Activated naive CD4-positive, alpha-beta T cell treated with anti-CD3 and anti-CD28 coated beads, Interleukin-2, amount 50 U/mL, for 24 hours (primary cell): ENCODE results near the gene TTC28.
"Not testable (repeated sequence)": the region's sequence is repeated elsewhere in the genome, so short reads cannot be mapped to it uniquely, and the experiment has no call there.

ENCODE experiments used
- H3K27ac Mint-ChIP-seq: one replicate; pipeline ENCODE4 v1.8.0; 2021; ENCODE audit warnings: mild to moderate bottlenecking, mixed read lengths
- H3K27me3 Mint-ChIP-seq: one replicate; pipeline ENCODE4 v1.8.0; 2021; ENCODE audit warnings: mixed read lengths
- H3K36me3 Mint-ChIP-seq: one replicate; pipeline ENCODE4 v1.8.0; 2021; ENCODE audit warnings: mixed read lengths
- H3K4me1 Mint-ChIP-seq: one replicate; pipeline ENCODE4 v1.8.0; 2021; ENCODE audit warnings: mixed read lengths
- H3K4me3 Mint-ChIP-seq: one replicate; pipeline ENCODE4 v1.8.0; 2021; ENCODE audit warnings: mild to moderate bottlenecking, mixed read lengths
- H3K9me3 Mint-ChIP-seq: one replicate; pipeline ENCODE4 v1.8.0; 2021; ENCODE audit warnings: mixed read lengths

TTC28 gene

GRCh38 chr22:28214750-28215149 lies 464.9 kb downstream of the TTC28 start:
- not testable (repeated sequence) for H3K36me3 Mint-ChIP-seq, H3K27me3 Mint-ChIP-seq, H3K27ac Mint-ChIP-seq, H3K9me3 Mint-ChIP-seq, H3K4me3 Mint-ChIP-seq, H3K4me1 Mint-ChIP-seq

- not testable (repeated sequence) for H3K4me1 Mint-ChIP-seq, H3K27me3 Mint-ChIP-seq, H3K9me3 Mint-ChIP-seq, H3K36me3 Mint-ChIP-seq, H3K27ac Mint-ChIP-seq, H3K4me3 Mint-ChIP-seq
Observed at GRCh38 chr22:28209457-28209856, 470.2 kb downstream of the TTC28 start.

- Mint-ChIP-seq H3K9me3 (peaks cover 5% of the 10 kb centered on the region), H3K4me3 (no peak overlapping the region), H3K4me1 (no peaks in the 10 kb centered on the region), H3K36me3 (peaks cover 2% of the 10 kb centered on the region), H3K27ac (no peak overlapping the region), H3K27me3 (peaks cover 2% of the 10 kb centered on the region)
Observed at GRCh38 chr22:28208787-28209186, 470.9 kb downstream of the TTC28 start.

DNA sequence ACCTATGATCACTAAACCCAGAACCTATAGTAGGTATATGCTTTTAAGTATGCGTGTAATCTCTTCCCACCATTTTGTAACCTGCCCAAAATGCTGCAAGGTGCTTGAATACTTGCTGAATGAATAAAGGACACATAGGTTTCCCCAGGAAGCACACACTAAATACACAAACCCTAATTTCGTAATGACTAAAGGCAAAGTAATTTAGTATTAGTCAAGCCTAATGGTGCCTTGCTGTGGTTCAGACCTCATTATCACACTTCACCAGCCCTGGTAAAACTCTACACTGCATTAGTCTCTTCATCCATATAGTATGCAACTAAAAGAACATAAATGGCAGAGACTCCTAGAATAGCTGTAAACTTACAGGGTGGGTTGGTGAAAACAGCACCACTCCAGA lies 471.6 kb downstream of the TTC28 start:
- no peak overlapping the region for H3K4me3 Mint-ChIP-seq
- peaks cover 5% of the 10 kb centered on the region for H3K9me3 Mint-ChIP-seq
- H3K27me3 Mint-ChIP-seq, result peaks cover 2% of the 10 kb centered on the region
- H3K4me1 Mint-ChIP-seq, result no peaks in the 10 kb centered on the region
- no peak overlapping the region for H3K27ac Mint-ChIP-seq
- H3K36me3 Mint-ChIP-seq, result peaks cover 2% of the 10 kb centered on the region

DNA sequence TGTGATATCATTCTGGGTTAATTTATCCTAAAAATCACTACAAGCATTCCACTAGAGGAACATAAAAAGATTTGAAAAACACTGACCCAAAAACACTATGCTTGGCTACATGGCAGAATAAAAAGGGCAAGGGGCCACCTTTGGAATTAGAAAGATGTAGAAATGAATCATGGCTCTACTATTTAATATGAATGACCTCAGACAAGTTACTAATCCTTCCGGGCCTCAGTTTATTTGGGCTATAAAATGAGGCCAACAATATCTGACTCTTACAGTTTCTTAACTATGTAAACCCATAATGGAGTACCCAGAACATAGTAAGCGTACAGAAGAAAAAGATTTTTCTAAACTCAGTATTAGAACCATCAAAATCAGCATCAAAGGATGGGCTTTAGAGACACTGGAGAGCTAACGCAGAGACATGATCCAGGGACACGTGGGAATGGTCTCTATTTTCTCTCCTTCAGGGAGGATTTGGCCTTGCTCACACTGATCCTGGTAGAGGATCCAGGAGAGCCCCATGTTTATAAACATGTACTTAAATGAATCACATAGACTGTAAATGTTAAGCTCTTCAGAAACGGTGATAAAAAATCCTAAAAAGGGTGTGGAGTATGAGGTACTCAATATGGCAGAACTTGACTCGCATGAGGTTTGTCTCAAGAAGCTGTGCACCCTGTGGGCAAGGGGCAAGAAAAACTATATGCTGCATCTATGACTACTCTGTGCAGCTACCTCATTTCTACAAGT lies 472.2 kb downstream of the TTC28 start:
- no peak overlapping the region for H3K4me3 Mint-ChIP-seq
- no peak overlapping the region for H3K27ac Mint-ChIP-seq
- no peaks in the 10 kb centered on the region for H3K4me1 Mint-ChIP-seq
- H3K36me3 Mint-ChIP-seq, result peaks cover 2% of the 10 kb centered on the region
- peaks cover 2% of the 10 kb centered on the region for H3K27me3 Mint-ChIP-seq
- H3K9me3 Mint-ChIP-seq, result peaks cover 5% of the 10 kb centered on the region

DNA sequence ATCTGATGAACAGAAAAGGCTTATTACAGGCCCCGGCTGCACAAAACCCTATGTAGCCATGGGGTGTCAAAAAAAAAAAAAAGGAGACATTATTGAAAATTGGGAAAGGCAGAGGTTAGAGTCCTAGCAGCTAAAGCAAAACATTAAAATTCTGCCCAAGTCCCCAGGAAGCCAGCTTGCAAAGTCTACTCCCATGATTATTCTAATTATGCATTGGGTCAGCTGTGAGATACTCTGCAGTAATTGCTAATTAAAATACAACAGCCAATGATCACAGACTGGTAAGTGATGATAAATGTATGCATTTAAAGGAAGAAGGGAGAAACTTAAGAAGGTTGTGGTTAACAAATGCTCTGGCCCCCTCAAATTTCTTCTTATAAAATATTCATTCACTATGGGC lies 473.7 kb downstream of the TTC28 start:
- no peaks in the 10 kb centered on the region for H3K4me1 Mint-ChIP-seq
- no peaks in the 10 kb centered on the region for H3K27me3 Mint-ChIP-seq
- H3K36me3 Mint-ChIP-seq, result peaks cover 2% of the 10 kb centered on the region
- no peak overlapping the region for H3K27ac Mint-ChIP-seq
- no peak overlapping the region for H3K4me3 Mint-ChIP-seq
- H3K9me3 Mint-ChIP-seq, result no peaks in the 10 kb centered on the region

GRCh38 chr22:28204382-28204781 lies 475.3 kb downstream of the TTC28 start:
- Mint-ChIP-seq H3K27ac (no peak overlapping the region), H3K36me3 (no peaks in the 10 kb centered on the region), H3K9me3 (no peaks in the 10 kb centered on the region), H3K4me3 (no peak overlapping the region), H3K4me1 (no peaks in the 10 kb centered on the region), H3K27me3 (no peaks in the 10 kb centered on the region)

- no peak overlapping the region for H3K27ac Mint-ChIP-seq
- H3K36me3 Mint-ChIP-seq, result no peaks in the 10 kb centered on the region
- H3K4me3 Mint-ChIP-seq, result no peak overlapping the region
- H3K9me3 Mint-ChIP-seq, result no peaks in the 10 kb centered on the region
- H3K4me1 Mint-ChIP-seq, result no peaks in the 10 kb centered on the region
- H3K27me3 Mint-ChIP-seq, result no peaks in the 10 kb centered on the region
Observed at GRCh38 chr22:28203286-28203685, 476.4 kb downstream of the TTC28 start.

GRCh38 chr22:28198692-28199091 lies 480.9 kb downstream of the TTC28 start:
- Mint-ChIP-seq H3K4me3 (no peak overlapping the region), H3K4me1 (no peaks in the 10 kb centered on the region), H3K36me3 (peaks cover 2% of the 10 kb centered on the region), H3K27ac (no peak overlapping the region), H3K27me3 (peaks cover 4% of the 10 kb centered on the region), H3K9me3 (no peaks in the 10 kb centered on the region)

DNA sequence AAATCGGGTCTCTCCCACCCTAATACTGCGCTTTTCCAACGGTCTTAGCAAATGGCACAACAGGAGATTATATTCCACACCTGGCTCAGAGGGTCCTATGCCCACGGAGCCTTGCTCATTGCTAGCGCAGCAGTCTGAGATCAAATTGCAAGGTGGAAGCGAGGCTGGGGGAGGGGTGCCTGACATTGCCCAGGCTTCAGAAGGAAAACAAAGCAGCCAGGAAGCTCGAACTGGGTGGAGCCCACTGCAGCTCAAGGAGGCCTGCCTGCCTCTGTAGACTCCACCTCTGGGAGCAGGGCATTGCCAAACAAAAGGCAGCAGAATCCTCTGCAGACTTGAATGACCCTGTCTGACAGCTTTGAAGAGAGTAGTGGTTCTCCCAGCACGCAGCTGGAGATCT lies 488.1 kb downstream of the TTC28 start:
- not testable (repeated sequence) for H3K27me3 Mint-ChIP-seq, H3K4me3 Mint-ChIP-seq

DNA sequence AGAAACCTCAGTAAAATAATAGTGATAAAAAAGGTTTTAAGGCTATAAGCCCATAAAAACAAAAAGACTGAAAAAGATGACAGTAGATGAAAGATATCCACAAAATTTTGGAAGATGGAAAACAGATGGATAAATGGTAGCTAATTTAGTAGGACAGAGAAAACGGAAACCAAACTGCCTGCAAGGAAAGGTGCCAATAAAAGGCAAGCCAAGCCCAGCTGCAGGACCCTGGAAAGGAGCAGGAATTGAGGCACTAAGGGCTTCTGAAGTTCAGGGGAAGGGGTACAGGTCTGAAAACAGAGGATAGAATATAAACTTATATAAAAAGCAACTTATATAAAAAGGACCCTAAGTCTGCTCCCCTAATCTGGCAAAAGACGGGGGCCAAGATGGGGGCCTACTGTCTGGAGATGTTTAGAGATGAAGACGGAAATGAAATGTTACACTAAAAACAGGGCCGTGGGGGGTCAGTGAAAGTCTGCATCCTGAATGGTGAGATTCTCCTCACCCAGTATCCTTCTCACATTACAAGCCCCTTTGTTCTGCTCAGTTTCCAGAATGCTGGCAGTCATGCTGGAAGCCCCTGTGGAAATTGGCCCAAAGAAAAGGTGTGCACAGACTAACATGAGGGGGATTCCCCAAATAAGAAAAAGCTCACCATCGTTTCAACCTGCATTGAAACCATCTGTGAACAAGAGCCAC lies 491.3 kb downstream of the TTC28 start:
- H3K27ac Mint-ChIP-seq, result peak overlapping the region; percentile 69
- H3K9me3 Mint-ChIP-seq, result no peaks in the 10 kb centered on the region
- H3K4me1 Mint-ChIP-seq, result no peaks in the 10 kb centered on the region
- no peaks in the 10 kb centered on the region for H3K36me3 Mint-ChIP-seq
- peaks cover 6% of the 10 kb centered on the region for H3K27me3 Mint-ChIP-seq
- H3K4me3 Mint-ChIP-seq, result no peak overlapping the region

More for the DNA sequence above, 488.1 kb downstream of the TTC28 start:
- H3K36me3 Mint-ChIP-seq, H3K27ac Mint-ChIP-seq, H3K9me3 Mint-ChIP-seq, H3K4me1 Mint-ChIP-seq: not testable (repeated sequence)

- H3K4me1 Mint-ChIP-seq, result no peaks in the 10 kb centered on the region
- peaks cover 6% of the 10 kb centered on the region for H3K27me3 Mint-ChIP-seq
- no peaks in the 10 kb centered on the region for H3K9me3 Mint-ChIP-seq
- no peaks in the 10 kb centered on the region for H3K36me3 Mint-ChIP-seq
- H3K4me3 Mint-ChIP-seq, result no peak overlapping the region
- no peak overlapping the region for H3K27ac Mint-ChIP-seq
Observed at GRCh38 chr22:28187612-28188011, 492.0 kb downstream of the TTC28 start.

DNA sequence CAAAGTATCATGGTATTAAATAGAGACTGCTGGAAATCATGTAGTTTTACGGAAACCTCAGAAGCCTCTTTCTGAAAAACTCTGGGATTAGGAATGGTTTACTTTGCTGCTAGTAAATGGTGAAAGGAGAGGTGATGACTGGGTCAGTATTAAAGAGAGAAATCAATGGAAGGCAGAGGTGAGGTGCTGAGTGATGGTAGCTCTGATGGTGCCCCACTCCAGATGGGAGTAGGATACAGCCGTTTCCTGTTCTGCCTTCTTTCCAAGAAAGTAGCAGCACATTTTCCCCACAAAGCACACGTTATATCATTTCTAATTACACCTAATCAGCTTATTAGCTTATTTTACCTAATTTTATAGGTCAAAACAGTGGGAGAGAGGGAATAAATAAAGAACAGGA lies 493.0 kb downstream of the TTC28 start:
- no peaks in the 10 kb centered on the region for H3K9me3 Mint-ChIP-seq
- H3K36me3 Mint-ChIP-seq, result no peaks in the 10 kb centered on the region
- no peak overlapping the region for H3K27ac Mint-ChIP-seq
- H3K4me3 Mint-ChIP-seq, result no peak overlapping the region
- peaks cover 6% of the 10 kb centered on the region for H3K27me3 Mint-ChIP-seq
- no peaks in the 10 kb centered on the region for H3K4me1 Mint-ChIP-seq

- H3K4me3 Mint-ChIP-seq, result no peak overlapping the region
Observed at GRCh38 chr22:28185130-28185529, 494.5 kb downstream of the TTC28 start.

GRCh38 chr22:28183078-28183860 lies 496.4 kb downstream of the TTC28 start:
- H3K9me3 Mint-ChIP-seq, result no peaks in the 10 kb centered on the region
- H3K36me3 Mint-ChIP-seq, result no peaks in the 10 kb centered on the region
- peaks cover 5% of the 10 kb centered on the region for H3K27me3 Mint-ChIP-seq
- H3K4me1 Mint-ChIP-seq, result no peaks in the 10 kb centered on the region
- no peak overlapping the region for H3K4me3 Mint-ChIP-seq
- H3K27ac Mint-ChIP-seq, result no peak overlapping the region

More at GRCh38 chr22:28185130-28185529, 494.5 kb downstream of the TTC28 start:
- H3K36me3 Mint-ChIP-seq, result no peaks in the 10 kb centered on the region
- peaks cover 6% of the 10 kb centered on the region for H3K27me3 Mint-ChIP-seq
- no peaks in the 10 kb centered on the region for H3K9me3 Mint-ChIP-seq
- H3K27ac Mint-ChIP-seq, result no peak overlapping the region
- H3K4me1 Mint-ChIP-seq, result no peaks in the 10 kb centered on the region
